GM23338 (cell line): ENCODE data around the gene MICAL3.

ENCODE experiments used
- CTCF ChIP-seq, 2 experiments: fragments of 200-600 bp in 1 of 2; sonication (generic) in 1 of 2; conservative IDR thresholded peaks; 2 replicates each; pipeline versions ENCODE4 v1.5.1 to v1.6.1; 2016 to 2017; ENCODE audit warnings: antibody characterized with exemption in 2 of 2, low read depth in 2 of 2, mild to moderate bottlenecking in 2 of 2, moderate library complexity in 1 of 2
- ETS1 ChIP-seq: IDR thresholded peaks from 2 replicates; pipeline ENCODE4 v1.6.1; 2016; ENCODE audit warnings: antibody characterized with exemption
- EZH2 ChIP-seq: fragments of 200-600 bp; sonication (generic); IDR thresholded peaks from one replicate; pipeline ENCODE4 v1.8.0; 2017; ENCODE audit warnings: antibody characterized with exemption, mild to moderate bottlenecking, low read depth; ENCODE audit not compliant: unreplicated experiment
- EZH2phosphoT487 ChIP-seq: fragments of 200-600 bp; sonication (generic); IDR thresholded peaks from one replicate; pipeline ENCODE4 v1.8.1; 2018; ENCODE audit warnings: antibody characterized with exemption; ENCODE audit not compliant: unreplicated experiment
- NANOG ChIP-seq: IDR thresholded peaks from 2 replicates; pipeline ENCODE4 v1.6.1; 2016; ENCODE audit warnings: antibody characterized with exemption, borderline replicate concordance
- POLR2AphosphoS5 ChIP-seq: IDR thresholded peaks from 2 replicates; pipeline ENCODE4 v1.6.1; 2016; ENCODE audit warnings: antibody characterized with exemption, low read depth
- REST ChIP-seq: IDR thresholded peaks from one replicate; pipeline ENCODE4 v1.6.1; 2018; ENCODE audit warnings: antibody characterized with exemption; ENCODE audit not compliant: unreplicated experiment
- STAT1 ChIP-seq: IDR thresholded peaks from one replicate; pipeline ENCODE4 v1.6.1; 2016; ENCODE audit warnings: antibody characterized with exemption; ENCODE audit not compliant: unreplicated experiment
- ZNF114 ChIP-seq: fragments of 250-450 bp; sonication (Bioruptor Pico); IDR thresholded peaks from 2 replicates; pipeline ENCODE4 v1.5.0; 2020; ENCODE audit warnings: mild to moderate bottlenecking, moderate library complexity

- no peak for TF ChIP-seq EZH2
- no peak for TF ChIP-seq CTCF (conservative IDR thresholded peaks at IDR 0.05; ENCODE audit: low read depth in 2 of 2)
- no peak for TF ChIP-seq POLR2AphosphoS5
- no peak for TF ChIP-seq REST
- TF ChIP-seq NANOG: no peak
- no peak for TF ChIP-seq ETS1
- no peak for TF ChIP-seq STAT1
- TF ChIP-seq EZH2phosphoT487: no peak
- TF ChIP-seq ZNF114: no peak
Observed at GRCh38 chr22:18028817-18029527, 4.6 kb upstream of the MICAL3 start.
